Activated CD4-positive, alpha-beta T cell treated with anti-CD3 and anti-CD28 coated beads, Interleukin-2, amount 50 U/mL, for 24 hours (primary cell): ENCODE data around the gene HMOX2.

Experiments
- DNase-seq, 2 donors: peaks; one replicate each; pipeline ENCODE4 v3.0.0-alpha.2; 2020; ENCODE audit warnings: low read depth in 1 of 2, low spot score in 1 of 2

The HMOX2 gene

DNA sequence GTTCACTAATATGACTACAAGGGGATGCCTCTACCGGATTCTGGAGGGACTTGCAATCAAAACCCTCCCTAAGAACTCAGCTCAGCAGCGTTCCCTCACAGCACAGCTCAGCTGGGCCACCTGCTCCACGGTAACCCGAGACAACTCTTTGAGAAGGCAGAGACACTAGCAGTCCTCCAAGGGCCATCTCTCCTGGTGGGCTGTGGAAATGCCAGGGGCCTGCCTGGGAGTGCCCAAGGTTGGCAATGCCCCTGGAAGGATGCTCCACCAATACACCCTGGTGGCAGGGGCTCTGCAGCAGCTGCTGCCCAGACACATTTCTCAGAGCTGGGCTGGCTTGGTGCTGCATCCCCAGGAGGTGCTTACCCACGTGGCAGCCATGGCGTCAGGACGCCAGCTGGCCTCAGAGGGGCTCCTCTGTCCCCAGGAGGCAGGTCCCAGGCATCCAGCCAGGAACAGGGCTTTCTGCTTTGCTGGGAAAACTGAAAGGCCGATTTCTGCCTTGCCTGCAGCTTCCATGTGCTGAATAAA lies 45.9 kb downstream of the HMOX2 start:
- DNase-seq, result no peak

DNA sequence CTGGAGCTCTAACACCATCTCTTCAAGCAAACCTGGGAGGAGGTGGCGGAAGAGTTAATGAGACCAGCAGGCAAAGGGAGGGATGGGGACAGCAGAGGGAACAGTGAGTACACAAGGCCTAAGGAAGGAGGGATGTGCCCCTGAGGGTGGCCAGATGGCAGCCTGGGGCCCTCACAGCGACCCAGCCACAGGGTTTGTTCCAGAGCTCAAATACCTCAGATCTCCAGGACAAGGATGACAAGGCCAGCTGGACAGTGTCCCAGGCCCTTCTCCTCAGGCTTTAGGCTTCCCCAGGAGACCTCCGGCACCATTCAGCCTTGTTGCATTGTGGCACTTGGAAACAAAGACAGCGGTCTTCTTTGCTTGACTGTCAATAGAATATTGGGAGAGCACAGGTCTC lies 47.5 kb downstream of the HMOX2 start:
- no peak for DNase-seq

DNA sequence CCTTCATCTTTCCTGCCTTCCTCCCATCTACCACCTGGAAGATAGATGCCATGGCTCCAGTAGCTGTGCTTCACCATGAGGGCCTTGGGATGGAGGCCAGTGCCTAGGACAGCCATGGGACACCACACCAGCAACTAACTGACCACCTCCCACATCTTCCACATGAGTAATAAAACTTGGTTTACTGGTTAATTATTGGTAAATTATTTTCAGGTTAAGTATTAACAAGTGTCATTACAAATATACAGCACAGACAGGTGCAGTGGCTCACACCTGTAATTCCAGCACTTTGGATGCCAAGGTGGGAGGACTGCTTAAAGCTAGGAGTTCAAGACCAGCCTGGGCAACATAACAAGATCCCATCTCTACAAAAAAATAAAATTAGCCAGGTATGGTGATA lies 48.4 kb downstream of the HMOX2 start:
- no peak for DNase-seq

DNA sequence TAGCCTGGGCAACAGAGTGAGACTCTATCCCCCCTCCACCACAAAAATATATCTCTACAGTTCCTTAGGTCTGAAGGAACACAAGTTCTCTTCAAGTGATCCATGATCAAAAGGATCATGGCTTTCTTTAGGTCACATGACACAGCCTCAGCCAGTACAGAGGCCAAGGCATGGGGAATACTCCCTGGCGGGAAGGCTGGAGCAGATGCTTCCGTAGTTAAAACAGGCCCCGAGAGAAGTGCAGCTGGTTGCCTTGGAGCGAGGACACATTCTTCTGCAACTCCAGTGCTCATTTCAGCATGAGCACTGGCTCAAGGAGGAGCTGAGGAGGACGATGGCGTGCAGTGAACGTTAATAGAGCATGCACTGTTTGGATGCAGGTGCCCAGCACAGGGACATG lies 48.9 kb downstream of the HMOX2 start:
- DNase-seq, result no peak

DNA sequence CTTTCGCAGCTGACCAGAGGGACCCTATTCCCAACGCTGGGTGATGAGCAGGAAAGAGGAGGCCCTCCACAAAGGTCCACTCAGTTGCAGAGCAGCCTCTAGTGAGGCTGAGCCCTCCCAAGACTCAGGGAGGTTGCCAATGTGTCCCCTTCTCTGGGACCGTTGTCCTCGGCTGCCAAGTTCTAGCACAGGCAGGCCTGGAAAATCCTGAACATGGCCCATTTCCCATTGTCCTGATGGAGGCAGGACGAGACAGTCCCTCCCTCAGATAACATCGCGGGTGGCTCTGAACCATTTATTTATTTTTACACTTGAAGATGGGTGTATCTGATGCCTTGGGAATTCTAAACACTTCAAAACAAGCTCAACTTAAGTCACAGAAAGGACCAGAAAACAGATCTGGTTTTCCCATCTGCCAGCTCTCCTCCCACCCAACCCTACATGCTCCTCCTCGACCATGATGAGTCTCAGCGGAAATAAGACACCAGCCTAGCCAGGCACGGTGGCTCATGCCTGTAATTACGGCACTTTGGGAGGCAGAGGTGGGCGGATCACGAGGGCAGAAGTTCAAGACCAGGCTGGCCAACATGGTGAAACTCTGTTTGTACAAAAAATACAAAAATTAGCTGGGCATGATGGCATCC lies 49.6 kb downstream of the HMOX2 start:
- no peak for DNase-seq

DNA sequence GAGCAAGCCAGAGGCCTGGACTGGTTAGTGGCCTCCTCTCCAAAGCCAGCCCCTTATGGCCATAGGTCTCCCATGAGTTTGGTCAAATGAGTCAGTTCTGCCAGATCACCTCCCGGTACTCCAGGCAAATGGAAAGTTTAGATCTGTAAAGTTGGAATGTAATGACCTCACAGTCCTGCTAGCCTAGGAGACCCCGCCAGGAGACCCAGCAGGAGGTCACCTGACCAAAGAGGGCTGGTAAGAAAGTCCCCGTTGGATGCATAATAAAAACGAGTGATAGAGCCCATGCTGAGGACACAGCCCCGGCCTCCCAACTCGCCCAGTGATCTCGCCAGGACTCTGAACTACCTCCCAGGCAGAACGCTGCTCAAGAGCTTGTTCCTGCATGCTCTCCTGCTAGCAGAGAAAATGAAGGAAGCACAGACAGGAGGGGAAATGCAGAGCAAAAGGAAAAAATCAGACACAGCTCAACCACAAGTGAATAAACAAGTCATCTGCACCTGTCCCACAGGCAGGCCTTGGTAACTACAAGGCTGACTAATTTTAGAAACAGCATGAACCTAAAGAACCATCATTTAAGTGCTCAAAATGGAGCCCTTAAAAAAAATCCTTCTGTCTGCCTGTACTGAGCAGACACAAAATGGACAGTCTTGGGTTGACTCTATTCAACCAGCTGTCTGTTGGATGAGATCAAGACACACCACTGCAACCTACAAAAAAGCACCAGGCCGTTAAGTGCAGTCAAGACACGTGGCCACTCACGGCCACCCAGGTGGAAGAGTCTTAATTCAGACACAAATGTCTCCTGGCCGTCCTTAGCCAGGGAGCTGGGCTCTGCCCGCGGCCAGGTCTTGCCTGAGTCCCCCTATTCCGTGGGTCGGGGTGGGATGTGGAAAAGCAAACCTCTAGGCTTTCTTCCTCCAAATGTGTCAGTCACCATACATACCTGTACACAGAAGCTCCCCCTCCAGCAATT lies 53.2 kb downstream of the HMOX2 start:
- DNase-seq, result peak in 1 of 2 donors; percentile 33

DNA sequence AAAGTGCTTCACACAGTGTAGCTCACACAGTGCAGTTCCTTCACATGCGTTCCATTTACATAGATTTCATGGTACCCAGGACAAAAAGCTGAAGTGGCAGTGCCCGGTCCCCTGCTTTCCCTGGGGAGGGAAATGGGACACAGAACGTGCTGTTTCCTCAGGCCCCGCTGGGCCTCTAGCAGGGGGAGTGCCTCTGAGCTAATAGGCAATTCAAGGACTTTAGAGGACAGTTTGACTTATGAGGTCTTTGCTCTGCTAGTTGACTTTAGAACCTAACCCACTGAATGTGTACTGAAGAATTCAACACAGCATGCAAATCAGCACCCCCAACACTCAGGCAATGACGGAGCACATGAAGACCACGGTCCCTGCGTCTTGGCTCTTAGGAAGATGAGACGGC lies 55.6 kb downstream of the HMOX2 start:
- DNase-seq, result no peak

DNA sequence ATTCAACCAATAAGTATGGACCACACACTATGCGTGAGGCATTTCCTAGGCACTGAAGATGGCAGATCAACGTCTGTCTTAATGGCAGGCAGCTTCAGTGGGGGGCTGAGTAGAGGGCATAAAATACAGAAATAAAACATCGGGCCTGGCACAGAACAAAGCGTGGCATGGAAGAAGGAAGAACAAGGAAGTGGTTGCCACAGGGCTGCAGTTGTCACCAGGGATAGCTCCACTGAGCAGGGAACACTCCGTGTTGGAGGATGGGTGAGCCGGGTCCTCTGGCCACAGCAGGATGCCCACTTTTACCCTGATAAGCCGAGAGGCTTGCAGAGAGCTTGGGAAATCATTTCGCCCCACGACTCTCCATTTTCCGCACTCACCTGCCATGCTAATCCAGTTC lies 56.0 kb downstream of the HMOX2 start:
- DNase-seq, result no peak

DNA sequence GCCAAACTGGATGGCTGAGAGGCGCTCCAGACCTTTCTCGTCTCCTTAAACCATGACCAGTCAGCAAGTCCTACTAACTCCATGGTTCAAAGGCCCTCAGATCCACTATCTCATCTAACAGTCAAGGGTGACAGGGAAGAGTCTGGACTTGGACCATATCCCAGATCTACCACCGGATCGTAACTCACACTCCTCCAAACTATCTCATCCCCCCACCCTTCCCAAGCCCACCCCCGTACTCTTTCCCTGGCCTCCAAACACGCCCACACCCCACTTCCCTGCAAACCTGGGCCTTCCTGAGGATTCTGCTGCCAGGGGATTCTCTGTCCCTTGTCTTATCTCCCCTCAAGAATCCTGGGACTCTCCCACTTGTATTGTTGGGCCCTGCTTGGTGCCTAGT lies 57.3 kb downstream of the HMOX2 start:
- DNase-seq, result no peak

DNA sequence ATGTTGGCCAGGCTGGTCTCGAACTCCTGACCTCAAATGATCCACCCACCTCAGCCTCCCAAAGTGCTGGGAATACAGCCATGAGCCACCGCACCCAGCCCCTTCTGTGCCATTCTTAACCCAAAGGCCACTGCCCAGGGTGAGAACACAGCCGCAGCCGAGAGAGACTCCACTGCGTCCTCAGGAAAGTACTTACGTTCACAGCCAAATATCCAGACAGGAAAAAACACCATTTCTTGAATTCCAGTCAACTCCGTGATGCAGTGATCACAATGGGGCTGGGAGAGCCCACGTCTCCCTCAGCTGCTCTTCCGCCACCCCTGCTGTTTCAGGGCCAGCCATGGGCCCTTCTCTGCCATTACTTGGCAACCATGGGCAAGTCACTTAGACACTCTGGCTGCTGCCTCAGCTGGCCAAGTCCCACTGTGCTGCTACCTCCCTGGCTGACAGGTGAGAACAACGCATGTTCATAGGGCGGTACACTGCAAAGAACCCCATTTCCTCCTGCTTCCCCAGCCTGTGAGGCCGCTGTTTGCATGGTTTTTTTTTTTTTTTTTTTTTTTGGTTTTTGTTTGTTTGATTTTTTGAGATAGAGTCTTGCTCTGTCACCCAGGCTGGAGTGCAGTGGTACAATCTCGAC lies 58.1 kb downstream of the HMOX2 start:
- DNase-seq, result no peak

DNA sequence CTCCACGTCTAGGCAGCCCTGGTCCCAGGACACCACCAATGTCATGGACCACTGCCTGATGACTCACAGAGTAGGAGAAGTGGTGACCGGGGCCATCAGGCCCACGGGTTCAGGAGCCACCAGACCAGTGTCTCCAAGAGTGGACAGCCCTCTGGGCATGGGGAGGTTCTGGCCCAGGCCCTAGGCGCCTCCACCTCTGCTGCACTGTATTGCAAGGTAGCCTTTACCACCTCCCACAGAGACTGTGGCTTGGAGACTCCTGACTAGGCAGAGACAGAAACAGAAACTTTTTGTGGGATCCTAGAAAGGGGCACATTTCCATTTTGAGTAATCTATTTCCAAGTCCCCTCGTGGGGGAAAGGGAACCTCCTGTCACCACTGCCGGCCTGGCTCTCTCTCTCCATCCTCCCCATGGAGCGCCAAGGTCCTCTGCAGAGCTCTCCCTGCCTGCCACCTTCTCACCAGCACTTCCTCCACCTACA lies 59.5 kb downstream of the HMOX2 start:
- no peak for DNase-seq

DNA sequence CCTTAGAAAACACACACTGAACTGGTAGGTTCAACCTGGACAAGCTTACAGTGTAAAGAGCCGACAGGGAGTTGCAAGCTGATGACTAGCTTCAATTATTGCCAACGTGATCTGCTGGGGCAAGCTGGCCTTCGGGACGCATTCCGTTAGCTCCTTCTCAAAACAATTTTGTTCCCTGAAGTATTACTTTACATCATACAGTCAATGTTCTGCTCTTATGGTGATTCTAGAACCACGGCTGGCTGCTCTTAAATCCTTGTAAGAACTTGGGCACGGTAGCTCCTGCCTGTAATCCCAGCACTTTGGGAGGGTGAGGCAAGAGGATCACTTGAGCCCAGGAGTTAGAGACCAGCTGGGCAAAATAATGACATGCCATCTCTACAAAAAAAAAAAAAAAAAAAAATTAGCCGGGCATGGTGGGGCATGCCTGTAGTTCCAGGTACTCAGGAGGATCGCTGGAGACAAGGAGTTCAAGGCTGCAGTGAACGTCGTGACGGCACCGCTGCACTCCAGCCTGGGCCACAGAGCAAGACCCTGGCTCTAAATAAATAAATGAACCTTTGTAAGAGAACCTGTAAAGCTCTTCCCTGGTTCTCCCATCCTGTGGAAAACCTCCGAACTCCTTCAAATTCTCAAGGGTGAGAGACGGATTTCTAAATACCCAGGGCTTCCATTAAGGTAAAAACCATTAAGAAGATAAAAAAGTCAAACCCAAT lies 60.4 kb downstream of the HMOX2 start:
- DNase-seq, result no peak

DNA sequence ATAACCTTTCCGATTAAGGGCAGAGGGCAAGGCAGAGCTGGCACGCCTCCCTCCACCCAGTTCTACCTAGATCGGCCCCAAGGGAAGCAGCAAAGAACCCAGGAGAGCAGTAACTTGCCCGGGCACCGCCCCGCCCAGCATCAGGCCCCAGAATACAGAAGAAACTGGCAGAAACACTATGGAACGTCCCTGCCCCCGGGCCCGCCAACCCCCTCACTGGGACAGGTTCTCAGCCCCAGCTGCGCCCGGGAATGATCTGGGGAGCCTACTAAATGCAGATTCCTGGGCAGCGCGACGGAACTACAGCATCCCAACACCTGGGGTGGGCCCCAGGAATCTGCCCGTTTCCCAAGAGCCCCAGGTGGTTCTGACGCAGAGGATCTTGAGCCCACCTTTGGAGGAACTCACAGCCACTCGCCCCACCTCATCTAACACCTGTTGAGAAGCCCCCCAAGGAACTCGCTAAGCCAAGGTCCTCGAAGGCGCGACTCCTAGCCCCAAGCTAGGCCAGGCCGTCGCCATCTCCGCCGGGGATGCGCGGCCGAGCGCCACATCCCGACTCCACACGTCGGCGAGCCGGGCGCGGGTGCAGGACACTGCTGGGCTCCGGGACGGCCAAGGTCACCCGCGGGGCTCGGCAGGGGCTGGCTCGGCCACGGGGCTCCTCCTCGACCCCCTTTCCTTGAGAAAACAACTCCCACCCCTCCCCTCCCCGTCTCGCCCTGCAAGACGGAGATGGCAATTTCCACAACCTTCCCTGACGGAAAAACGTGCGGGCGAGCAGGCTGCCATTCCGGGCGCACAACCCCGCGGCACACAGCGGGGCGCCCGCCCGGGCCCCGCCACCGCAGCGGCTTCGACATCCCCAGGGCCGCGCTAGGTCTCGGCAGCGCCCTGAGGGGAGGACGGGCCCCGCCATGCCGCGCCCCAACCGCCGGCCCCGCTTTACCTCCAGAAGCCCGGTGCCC lies 61.5 kb downstream of the HMOX2 start:
- no peak for DNase-seq

DNA sequence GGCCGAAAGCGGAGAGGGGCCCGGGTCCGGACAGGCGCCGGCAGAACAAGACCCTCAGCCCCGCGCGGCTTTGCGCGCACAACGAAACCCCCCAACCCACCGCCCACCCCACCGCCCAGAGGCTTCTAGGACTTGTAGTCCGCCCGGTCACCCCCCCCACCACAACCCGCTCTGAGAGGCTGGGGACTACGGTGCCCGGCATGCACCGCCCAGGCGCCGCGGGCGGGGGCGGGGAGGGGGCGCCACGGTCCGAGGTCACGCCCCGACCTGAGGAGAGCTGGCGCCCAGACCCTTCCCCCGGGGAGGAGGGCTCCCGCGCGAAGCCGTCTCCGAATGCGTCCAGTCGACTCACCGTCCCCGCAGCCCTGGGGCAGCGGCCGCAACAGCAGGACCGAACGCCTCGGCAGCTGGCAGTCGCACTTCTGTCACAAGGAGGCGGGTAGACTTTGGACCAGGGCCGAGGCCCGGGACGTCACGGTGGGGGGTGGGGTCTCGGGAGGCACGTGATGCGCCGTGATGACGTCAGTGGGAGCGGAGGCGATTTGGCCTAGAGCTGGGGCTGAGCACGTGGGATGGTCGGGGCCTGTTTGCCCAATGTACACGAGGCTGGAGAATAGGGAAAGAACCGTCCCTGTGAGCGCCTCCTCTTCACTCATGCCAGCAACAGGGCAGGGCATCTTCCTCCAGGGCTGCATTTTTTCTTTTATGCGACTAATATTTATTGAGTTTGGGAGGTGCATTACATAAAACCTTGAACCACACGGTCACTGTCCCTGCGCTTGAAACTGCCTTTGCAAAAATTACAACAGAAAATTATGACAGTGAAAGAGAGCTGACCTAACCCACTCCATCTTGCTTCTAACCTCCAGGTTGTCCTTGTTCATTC lies 62.4 kb downstream of the HMOX2 start, which contains the start of gene CDIP1:
Gene CDIP1, minus strand, starts transcription at position 424 of the 886 bp plus-strand sequence. CDS start 24,643 bp downstream, outside the sequence.
- DNase-seq, result peak; percentile 94 to 95

DNA sequence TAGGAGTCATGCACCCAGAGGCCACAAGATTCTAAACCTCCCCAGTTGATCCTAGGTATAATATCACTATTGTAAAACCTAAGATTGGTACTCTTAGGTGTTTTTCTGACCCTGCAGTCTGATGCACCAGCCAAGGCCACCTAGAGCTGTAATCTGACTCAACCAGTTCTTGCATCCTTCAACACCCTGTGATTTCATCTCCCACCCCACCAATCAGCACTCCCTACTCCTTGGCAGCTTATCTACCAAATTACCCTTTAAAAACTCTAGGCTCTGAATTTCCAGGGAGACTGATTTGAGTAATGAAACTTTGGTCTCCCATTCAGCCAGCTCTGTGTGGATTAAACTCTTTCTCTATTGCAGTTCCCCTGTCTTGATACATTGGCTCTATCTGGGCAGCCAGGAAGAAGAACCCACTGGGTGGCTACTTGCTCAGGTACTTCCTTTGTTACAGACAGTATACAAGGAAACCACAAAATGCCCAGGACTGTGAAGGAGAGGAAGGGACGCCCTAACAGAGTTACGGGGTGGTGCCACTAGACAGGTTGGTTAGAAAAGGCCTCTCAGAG lies 63.6 kb downstream of the HMOX2 start:
- no peak for DNase-seq

DNA sequence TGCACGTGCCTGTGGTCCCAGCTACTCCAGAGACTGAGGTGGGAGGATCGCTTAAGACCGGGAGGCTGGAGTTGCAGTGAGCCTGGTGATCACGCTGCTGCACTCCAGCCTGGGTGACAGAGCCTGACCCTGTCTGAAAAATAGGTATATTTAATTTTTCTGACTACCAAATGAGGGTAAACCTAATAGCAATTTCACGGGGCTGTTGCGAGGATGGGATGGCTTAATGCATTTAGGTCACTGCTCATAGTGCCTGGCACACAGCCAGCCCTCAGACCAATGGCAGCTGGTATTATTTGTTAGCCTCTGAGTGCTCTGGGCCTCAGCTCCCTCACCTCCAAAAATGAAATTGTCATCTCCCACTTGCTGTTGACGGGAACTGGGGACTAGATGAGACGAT lies 68.3 kb downstream of the HMOX2 start:
- DNase-seq, result no peak

DNA sequence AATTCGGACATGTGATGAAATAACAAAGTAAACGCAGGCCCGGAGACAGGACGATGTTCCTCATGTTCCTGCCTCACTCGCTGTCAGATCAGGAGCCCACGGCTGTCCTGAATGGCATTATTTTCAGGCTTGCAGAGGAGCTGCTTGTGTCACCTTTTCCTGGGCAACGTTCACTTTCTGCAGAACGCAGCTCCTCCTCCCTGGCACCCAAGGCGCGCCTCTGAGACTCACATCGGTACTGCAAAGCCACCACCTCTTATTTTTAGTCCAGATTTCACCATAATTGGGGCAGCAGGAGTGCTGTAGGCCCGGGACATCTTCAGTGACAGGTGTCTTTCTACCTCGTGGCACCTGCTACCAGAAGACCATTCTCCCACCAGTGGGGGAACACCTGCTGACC lies 71.9 kb downstream of the HMOX2 start:
- no peak for DNase-seq

DNA sequence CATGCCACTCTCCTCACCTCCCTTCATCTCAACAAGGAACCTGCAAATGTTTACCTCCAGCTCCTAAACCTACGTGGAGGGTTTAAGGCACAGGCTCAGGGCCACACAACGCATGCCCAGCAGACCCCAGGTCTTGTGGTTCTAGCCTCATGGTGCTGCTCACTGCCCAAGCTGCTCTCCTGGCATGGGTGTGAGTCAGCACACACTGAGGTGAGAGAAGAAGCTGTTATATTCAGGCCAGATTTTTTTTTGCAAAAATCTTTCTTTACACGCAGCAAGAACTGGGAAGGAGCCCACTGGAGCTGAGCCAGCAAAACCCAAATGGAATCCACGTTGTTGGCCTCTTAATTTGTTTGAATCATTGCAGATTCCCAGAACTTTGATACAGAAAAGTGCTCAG lies 74.4 kb downstream of the HMOX2 start:
- no peak for DNase-seq
